Astrocyte of the cerebellum (primary cell): ENCODE data around the gene MEG3.

Experiments
- DNase-seq: peaks from one replicate; pipeline ENCODE4 v3.0.0-alpha.2; 2011; ENCODE audit warnings: low read depth
- H3K4me3 ChIP-seq: 2 replicates; pipeline ENCODE4 v1.5.1; 2011; ENCODE audit warnings: mild to moderate bottlenecking, low read depth, low read length, moderate library complexity
- CTCF ChIP-seq: IDR thresholded peaks from 2 replicates; pipeline ENCODE4 v1.5.1; 2012; ENCODE audit warnings: low read length, low read depth, moderate library complexity, mild to moderate bottlenecking; ENCODE audit errors: missing control alignments
- in situ Hi-C: cut with HindIII; loops from 2 replicates; pipeline ENCODE4 v1.10.0; 2017; ENCODE audit warnings: low sequenced_read_pairs

Gene MEG3

GRCh38 chr14:100900837-100901390 lies 75.0 kb downstream of the MEG3 start:
- H3K4me3 ChIP-seq = no peak overlapping the region
- TF ChIP-seq CTCF = peak; percentile 39
- in situ Hi-C loops = no loop called here
- no peak for DNase-seq

GRCh38 chr14:100901391-100902183 lies 75.7 kb downstream of the MEG3 start:
- no peak for TF ChIP-seq CTCF
- no peak for DNase-seq
- H3K4me3 ChIP-seq = no peak overlapping the region
- in situ Hi-C loops = no loop called here

- DNase-seq = no peak
- in situ Hi-C loops = no loop called here
- peak; percentile 34 for TF ChIP-seq CTCF
- H3K4me3 ChIP-seq = no peak overlapping the region
Measured at GRCh38 chr14:100902295-100903133, 76.6 kb downstream of the MEG3 start.

- TF ChIP-seq CTCF = no peak
- DNase-seq = no peak
- H3K4me3 ChIP-seq = no peak overlapping the region
- in situ Hi-C loops = no loop called here
Measured at GRCh38 chr14:100903134-100903468, 77.2 kb downstream of the MEG3 start.

GRCh38 chr14:100903672-100904185 lies 77.8 kb downstream of the MEG3 start, which contains the start of gene RTL1:
Gene RTL1, minus strand, starts transcription at chr14:100903722. Its CDS starts 18,934 bp downstream, at chr14:100884788.
- in situ Hi-C loops = no loop called here

More at GRCh38 chr14:100903672-100904185, 77.8 kb downstream of the MEG3 start, which contains the start of gene RTL1:
- TF ChIP-seq CTCF = no peak
- no peak within 1 kb of the TSS for H3K4me3 ChIP-seq
- DNase-seq = no peak
